T-helper 17 cell (primary cell): ENCODE measurements around the gene GLDN. TPM values are rescaled to one million over a fixed set of nuclear protein-coding genes. Genes with fewer than 3 reads are reported as not detected.

Experiments used
- ATAC-seq: fragments of 150-1000 bp; cut with Tn5 transposase; 2 replicates; pipeline ENCODE4 v1.10.0; 2021; ENCODE audit warnings: mild to moderate bottlenecking, moderate library complexity
- DNase-seq, 3 donors: peaks; one replicate each; pipeline versions ENCODE4 v3.0.0 to v3.0.0-alpha.2; 2020 to 2021
- H3K9me3 ChIP-seq: one replicate; pipeline ENCODE4 v1.7.0; 2013; ENCODE audit warnings: low read length, mild to moderate bottlenecking; ENCODE audit not compliant: control insufficient read depth, poor library complexity, severe bottlenecking
- H3K27ac Mint-ChIP-seq: one replicate; pipeline ENCODE4 v1.8.0; 2022; ENCODE audit warnings: mild to moderate bottlenecking, moderate library complexity, mixed read lengths
- H3K27me3 Mint-ChIP-seq: one replicate; pipeline ENCODE4 v1.8.0; 2022; ENCODE audit warnings: mixed read lengths
- H3K36me3 Mint-ChIP-seq: one replicate; pipeline ENCODE4 v1.8.0; 2022; ENCODE audit warnings: low read depth, mixed read lengths
- H3K4me1 Mint-ChIP-seq: one replicate; pipeline ENCODE4 v1.8.0; 2022; ENCODE audit warnings: mild to moderate bottlenecking, mixed read lengths
- H3K4me3 Mint-ChIP-seq: one replicate; pipeline ENCODE4 v1.8.0; 2022; ENCODE audit warnings: mild to moderate bottlenecking, moderate library complexity, mixed read lengths
- total RNA-seq, 4 donors: library from RNA in 2 of 4; stranded (reverse) in 2 of 4; gene quantifications; one replicate each; pipeline ENCODE4 v1.2.3 and lab custom pipeline; 2022 to 2026

The GLDN gene
- total RNA-seq, 2 donors from 2014 or later, result 0.21 TPM; not detected in 1

DNA sequence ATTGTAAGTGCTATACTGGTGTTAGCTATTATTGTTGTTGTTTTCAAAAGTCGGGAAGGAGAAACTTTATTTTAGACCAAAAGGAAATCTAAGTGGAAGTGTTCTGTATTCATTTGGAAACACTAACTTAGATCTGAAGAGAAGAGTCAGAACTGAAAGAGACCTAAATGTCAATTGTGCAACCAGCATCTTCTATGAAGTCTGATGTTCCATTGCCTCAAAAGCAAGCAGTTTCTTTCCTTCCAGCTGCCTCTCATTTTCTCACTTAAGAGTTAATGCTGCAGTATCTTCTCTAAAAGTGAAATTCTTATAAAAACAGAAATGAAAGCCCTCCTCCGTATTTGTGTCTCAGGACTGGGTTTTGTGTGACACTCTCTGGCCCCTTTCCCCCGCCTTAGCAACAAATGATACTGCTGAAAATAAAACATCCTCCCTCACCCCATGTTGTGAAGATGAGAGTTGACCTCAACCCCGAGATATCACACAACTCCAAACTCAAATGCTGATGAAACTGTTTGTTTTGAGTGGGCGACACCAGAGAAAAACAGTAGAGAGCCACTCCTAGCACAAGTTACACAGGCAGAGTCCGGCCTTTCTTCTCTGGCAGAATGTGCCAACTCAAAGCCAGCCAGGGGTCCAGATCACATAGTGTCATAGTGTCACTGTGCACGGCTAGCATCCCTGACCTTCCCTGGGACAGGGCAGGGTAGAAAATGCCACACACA lies 48.9 kb downstream of the GLDN start:
- H3K36me3 Mint-ChIP-seq, result no peaks in the 10 kb centered on the region

DNA sequence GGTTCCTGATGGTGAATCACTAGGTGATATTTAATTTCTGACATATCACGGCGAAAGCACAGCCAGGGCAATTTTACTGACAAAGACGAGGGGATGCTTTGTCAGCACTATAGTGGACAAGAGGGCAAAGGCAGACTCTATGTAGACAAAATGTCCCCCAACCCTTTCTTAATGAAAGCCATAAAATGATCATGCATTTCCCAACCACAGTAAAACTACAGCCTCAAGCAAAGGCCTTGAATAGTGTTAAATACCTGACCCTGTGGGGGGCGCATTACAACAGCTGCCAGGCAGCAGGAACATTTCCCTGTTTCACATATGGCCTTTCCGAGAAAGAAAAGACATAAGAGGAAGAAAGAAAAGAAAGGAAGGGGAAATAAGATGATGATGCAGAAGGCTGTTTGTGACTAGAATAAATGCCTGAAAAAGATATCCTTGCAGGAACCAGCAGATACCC lies 49.5 kb downstream of the GLDN start:
- peaks cover 2% of the 10 kb centered on the region for H3K4me1 Mint-ChIP-seq
- no peak overlapping the region for H3K4me3 Mint-ChIP-seq
- DNase-seq, result no peak
- H3K27ac Mint-ChIP-seq, result no peak overlapping the region
- H3K36me3 Mint-ChIP-seq, result no peaks in the 10 kb centered on the region
- H3K27me3 Mint-ChIP-seq, result peaks cover 28% of the 10 kb centered on the region
- H3K9me3 ChIP-seq, result no peaks in the 10 kb centered on the region
- no peak for ATAC-seq

More for the DNA sequence above, 48.9 kb downstream of the GLDN start:
- H3K4me3 Mint-ChIP-seq, result no peak overlapping the region
- peaks cover 2% of the 10 kb centered on the region for H3K4me1 Mint-ChIP-seq
- ATAC-seq (no peak), DNase-seq (no peak)
- H3K27ac Mint-ChIP-seq, result no peak overlapping the region
- peaks cover 33% of the 10 kb centered on the region for H3K27me3 Mint-ChIP-seq
- H3K9me3 ChIP-seq, result no peaks in the 10 kb centered on the region

DNA sequence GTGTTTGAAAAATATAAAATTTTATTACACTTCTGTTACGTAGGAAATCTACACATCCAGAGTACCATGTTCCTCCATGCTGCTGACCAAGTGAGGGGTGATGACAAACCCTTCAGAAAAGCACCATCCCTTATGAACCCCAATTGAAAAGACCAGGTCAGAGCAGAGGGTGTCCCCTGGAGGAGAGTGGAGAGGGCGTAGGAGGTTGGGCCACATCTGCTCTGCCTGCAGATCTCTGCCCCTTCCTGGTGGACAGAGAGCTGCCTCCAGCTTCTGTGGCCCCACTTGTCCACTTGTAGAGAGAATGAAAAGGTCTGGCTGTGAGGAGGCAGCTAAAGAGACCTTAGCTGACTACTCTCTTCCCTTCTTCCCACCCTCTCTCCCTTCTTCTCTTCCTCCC lies 55.5 kb downstream of the GLDN start:
- no peak overlapping the region for H3K27ac Mint-ChIP-seq
- no peak overlapping the region for H3K4me3 Mint-ChIP-seq
- ATAC-seq (no peak), DNase-seq (no peak)
- H3K27me3 Mint-ChIP-seq, result peaks cover 32% of the 10 kb centered on the region
- H3K36me3 Mint-ChIP-seq, result no peaks in the 10 kb centered on the region
- H3K4me1 Mint-ChIP-seq, result no peaks in the 10 kb centered on the region
- no peaks in the 10 kb centered on the region for H3K9me3 ChIP-seq

DNA sequence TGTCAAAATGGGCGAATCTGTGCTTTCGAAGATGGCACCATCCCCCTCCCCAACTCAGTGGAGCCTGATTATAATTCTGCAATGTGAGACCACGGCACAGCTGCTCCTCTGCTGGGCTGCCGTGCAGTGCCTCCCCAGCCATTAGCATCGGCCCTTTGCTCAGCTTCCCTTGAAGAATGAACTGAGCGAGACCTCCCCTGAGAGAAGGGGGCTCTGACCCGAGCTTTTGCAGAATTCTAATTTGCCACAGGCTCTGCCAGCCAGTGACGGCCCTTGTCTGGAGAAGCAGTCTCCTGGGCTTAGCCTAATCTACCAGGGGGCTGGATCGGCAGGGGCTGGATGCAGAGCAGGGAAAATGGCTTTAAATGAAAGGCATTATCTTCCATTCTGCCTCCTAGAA lies 57.2 kb downstream of the GLDN start:
- H3K27ac Mint-ChIP-seq, result no peak overlapping the region
- DNase-seq (no peak), ATAC-seq (no peak)
- H3K9me3 ChIP-seq, result no peaks in the 10 kb centered on the region
- no peak overlapping the region for H3K4me3 Mint-ChIP-seq
- H3K4me1 Mint-ChIP-seq, result no peaks in the 10 kb centered on the region
- H3K27me3 Mint-ChIP-seq, result peaks cover 47% of the 10 kb centered on the region
- no peaks in the 10 kb centered on the region for H3K36me3 Mint-ChIP-seq

DNA sequence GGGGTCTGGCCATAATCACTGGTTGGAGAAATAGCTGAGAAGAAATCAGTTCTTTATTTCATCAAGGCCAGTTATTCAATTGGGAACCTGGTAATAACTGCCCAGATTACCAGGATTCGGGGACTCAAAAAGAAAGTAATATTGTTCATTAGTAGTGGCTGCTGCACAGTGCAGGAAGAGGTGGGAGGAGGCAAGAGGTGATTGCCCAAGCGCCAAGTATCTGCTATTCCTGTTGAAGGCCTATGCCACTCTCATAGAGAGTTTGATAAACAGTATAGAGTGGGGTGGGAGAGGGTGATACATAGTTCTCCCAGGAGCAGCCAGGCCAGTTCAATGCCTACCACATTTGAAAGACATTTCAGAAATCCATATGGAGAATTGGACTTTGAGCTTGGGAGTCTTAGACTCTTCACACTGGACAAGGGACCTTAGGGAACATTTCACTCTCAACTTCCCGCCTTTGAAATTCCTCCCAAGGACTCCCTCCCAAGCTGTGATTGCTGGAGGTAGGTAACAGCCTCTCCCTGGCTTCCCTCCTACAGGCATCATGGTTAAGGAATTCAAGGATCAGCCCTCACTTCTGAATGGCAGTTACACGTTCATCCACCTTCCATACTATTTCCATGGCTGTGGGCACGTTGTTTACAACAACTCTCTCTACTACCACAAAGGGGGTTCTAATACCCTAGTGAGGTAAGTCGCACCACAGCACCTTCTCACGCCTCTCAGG lies 59.8 kb downstream of the GLDN start:
- DNase-seq (no peak), ATAC-seq (no peak)
- H3K4me3 Mint-ChIP-seq, result no peak overlapping the region
- H3K4me1 Mint-ChIP-seq, result no peaks in the 10 kb centered on the region
- H3K9me3 ChIP-seq, result no peaks in the 10 kb centered on the region
- peaks cover 50% of the 10 kb centered on the region for H3K27me3 Mint-ChIP-seq
- H3K36me3 Mint-ChIP-seq, result no peaks in the 10 kb centered on the region
- H3K27ac Mint-ChIP-seq, result no peak overlapping the region

DNA sequence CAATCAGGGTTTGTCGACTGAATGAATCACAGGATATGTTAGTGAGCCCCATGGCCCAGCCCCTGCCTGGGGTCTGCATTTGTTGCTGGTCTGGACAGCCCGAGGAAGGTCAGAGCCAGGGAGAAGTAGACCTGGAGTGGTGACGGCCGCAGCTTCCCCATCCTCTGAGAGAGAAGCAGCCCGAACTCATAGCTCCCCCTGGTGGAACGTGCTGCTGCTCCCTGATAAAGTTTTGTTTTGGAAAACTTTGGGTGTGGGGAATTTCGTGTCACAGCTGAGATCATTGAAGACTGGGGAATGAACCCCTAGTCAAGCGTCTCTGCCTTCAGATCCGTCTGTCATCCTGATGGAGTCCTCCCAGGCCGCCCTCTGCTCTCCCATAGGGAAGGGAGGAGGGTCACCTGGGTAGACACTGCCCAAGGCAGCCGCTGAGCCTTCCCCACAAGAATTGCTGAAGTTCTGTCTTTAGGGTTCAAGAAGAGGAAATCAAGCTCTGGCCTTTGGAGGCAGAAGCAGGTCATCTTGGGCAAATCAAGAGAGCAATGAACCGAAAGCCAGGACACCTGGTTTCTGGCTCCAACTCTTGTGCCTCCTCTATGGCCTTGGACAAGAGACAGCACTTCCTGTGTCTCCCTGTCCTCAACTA lies 60.5 kb downstream of the GLDN start:
- no peaks in the 10 kb centered on the region for H3K9me3 ChIP-seq
- Mint-ChIP-seq H3K4me3 (no peak overlapping the region), H3K36me3 (no peaks in the 10 kb centered on the region), H3K27me3 (peaks cover 50% of the 10 kb centered on the region), H3K4me1 (no peaks in the 10 kb centered on the region), H3K27ac (no peak overlapping the region)
- DNase-seq (no peak), ATAC-seq (no peak)

DNA sequence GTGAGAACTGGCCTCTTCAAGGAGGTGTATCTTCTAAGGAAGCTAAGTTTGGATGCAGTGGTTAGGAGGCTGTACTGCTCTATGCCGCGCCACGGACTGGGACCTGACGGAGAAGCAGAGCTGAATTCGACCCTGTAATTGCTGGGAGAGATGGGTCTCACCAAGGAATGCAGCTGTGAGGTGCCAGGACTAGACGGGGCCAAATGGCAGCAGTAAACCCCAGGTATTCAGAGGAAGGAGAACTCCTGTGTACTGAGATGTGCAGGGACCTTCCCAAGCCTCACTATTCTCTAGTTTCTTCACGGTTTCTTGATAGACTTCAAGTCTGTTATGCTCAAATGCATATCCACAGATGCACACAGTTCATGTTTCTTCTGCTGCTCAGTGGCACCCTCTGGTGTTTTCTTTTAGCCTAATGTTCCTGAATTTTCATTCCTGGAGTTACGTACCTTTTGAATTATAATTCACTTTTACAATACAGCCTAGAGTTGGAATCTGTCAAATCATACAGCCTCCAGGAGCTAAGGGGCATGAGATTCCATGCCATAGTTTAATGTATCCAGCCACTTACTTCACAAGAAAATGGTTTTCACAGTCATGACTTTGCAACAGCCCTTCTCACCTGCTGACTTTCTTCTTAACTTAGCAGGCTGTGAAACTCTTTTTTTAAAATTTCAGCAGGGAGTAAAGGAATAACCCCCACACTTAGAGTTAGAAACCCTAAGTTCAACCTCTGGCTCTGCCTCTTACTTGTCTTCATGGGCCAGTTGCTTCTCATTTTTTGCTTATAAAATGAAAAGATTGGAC lies 61.8 kb downstream of the GLDN start:
- Mint-ChIP-seq H3K36me3 (no peaks in the 10 kb centered on the region), H3K27ac (no peak overlapping the region), H3K27me3 (peaks cover 54% of the 10 kb centered on the region), H3K4me1 (no peaks in the 10 kb centered on the region), H3K4me3 (no peak overlapping the region)
- no peaks in the 10 kb centered on the region for H3K9me3 ChIP-seq
- DNase-seq (no peak), ATAC-seq (no peak)

DNA sequence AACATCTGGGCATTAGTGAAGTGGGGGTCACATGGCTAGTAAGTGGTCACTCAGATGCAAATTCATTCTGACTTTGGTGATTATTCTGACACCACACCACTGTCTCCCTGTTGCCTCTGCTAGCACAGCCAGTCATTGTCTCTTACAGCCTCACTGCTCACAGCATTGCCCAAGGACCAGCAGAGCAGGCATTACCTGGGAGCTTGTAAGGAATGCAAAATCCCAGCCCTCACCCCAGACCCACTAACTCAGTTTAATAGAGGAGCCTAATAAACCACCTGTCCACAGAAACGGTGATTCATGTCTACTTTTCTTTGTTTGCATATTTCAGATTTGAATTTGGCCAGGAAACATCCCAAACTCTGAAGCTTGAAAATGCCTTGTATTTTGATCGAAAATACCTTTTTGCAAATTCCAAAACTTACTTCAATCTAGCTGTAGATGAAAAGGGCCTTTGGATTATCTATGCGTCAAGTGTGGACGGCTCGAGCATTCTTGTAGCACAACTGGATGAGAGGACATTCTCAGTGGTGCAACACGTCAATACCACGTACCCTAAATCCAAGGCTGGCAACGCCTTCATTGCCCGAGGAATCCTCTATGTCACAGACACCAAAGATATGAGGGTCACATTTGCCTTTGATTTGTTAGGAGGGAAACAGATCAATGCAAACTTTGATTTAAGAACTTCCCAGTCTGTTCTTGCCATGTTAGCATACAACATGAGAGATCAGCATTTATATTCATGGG lies 62.7 kb downstream of the GLDN start:
- ATAC-seq (no peak), DNase-seq (no peak)
- Mint-ChIP-seq H3K36me3 (no peaks in the 10 kb centered on the region), H3K27ac (no peak overlapping the region), H3K4me3 (no peak overlapping the region), H3K4me1 (no peaks in the 10 kb centered on the region), H3K27me3 (peaks cover 54% of the 10 kb centered on the region)
- no peaks in the 10 kb centered on the region for H3K9me3 ChIP-seq

DNA sequence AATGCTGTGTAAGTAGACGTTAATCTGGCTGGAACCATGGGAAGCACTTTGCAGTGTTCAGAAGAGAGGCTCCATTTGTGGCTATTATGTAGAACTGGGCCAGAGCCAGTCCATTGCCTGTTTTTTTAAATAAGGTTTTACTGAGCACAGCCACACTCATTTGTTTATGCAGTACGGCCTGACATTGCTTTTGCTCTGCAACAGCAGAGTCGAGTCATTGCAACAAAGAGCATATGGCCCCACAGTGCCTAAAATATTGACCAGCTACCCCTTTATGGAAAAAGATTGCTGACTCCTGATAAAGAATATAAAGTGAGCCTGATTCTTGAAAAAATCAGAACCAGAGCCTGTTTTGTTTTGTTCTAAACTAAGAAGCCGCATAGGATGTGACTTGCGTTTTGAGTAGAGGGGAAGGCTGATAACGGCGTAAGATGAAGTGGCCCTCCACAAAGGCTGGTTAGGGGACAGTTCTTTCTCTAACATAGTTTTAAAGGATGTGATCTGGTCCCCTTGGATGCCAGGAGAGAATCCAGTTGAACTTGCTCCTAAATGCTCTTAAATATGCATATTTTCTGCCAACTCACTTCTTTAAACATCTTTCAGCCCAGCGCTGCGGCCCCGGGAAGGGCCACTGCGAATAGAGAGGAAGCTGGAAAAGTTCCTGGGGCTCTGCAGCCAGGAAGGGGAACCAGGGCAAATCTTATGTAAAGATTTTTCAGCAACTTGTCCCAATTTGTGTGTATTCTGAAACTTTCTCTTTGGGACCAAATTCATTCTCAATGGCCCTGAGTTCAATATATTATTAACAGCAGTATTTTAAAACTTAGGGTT lies 64.5 kb downstream of the GLDN start:
- no peaks in the 10 kb centered on the region for H3K9me3 ChIP-seq
- Mint-ChIP-seq H3K27ac (no peak overlapping the region), H3K36me3 (no peaks in the 10 kb centered on the region), H3K27me3 (peaks cover 48% of the 10 kb centered on the region), H3K4me3 (no peak overlapping the region), H3K4me1 (no peaks in the 10 kb centered on the region)
- ATAC-seq, result no peak
- no peak for DNase-seq

DNA sequence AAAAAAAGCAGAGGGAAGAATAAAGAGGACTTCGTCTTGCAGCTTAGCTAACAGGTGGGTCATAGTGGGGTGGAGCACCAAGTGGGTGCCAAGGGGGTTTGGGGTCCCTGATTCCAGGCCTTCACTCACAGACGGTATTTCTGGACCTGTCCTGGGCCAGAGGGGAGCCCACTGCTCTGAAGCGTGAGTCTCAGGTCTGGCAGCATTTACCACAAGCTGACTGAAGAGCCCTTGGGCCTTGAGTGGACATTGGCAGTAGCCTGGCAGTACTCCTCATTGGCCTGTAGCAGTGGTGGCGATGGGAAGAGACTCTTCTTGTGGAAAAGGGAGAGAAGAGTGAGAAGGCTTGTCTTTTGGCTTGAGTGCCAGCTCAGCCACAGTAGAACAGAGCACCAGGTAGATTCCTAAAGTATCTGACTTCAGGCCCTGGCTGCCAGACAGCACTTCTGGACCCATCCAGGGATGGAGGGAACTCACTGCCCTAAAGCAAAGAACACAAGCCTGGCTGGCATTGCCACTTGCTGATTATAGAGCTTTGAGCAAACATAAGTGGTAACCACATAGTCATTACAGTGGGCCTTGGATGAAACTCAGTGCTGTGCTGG lies 72.9 kb downstream of the GLDN start:
- Mint-ChIP-seq H3K36me3 (no peaks in the 10 kb centered on the region), H3K27ac (no peak overlapping the region), H3K4me3 (no peak overlapping the region), H3K27me3 (peaks cover 16% of the 10 kb centered on the region), H3K4me1 (no peaks in the 10 kb centered on the region)
- H3K9me3 ChIP-seq, result no peaks in the 10 kb centered on the region
- DNase-seq (no peak), ATAC-seq (no peak)

DNA sequence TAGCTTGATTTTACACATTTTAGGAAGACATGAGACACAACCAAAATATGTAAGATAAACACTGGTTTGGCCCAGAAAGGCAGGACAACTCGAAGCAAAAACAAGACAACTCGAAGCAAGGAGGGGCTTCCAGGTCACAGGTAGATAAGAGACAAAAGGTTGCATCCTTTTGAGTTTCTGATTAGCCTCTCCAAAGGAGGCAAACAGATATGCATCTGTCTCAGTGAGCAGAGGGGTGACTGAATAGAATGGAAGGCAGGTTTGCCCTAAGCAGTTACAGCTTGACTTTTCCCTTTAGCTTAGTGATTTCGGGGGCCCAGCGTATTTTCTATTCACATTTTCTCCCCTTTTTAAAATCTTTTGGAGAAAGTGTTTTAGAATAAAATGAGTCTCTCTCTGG lies 74.7 kb downstream of the GLDN start:
- Mint-ChIP-seq H3K4me1 (no peaks in the 10 kb centered on the region), H3K27me3 (peaks cover 16% of the 10 kb centered on the region), H3K36me3 (no peaks in the 10 kb centered on the region), H3K4me3 (no peak overlapping the region), H3K27ac (no peak overlapping the region)
- DNase-seq (no peak), ATAC-seq (no peak)
- no peaks in the 10 kb centered on the region for H3K9me3 ChIP-seq
